ENCODE measurements around the gene THEMIS. TPM values are rescaled to one million over a fixed set of nuclear protein-coding genes. Genes with fewer than 3 reads are reported as not detected.

Gene THEMIS
- total RNA-seq, 4 donors from 2014 or later = 1.1 to 6.0 (median 3.9) TPM

DNA sequence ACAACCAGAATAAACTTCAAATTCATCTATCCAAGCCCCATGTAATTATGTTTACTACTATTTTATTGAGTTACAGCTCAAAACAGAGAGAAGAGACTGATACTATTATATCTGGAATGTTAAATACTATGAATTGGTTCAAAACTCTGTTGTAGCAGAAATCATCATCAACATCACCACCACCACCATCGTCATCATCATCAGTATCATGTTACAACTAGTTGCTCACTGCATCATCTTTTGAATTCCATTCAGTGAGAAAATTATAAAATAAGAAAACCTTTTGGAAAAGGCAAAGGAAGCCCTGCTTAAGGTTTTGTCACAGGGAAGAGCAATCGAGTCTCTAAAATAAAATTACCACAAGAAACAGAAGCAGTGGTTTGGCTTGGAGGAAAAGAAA, 36.2 kb upstream of the THEMIS start:
- Histone ChIP-seq H3K27ac (no peak overlapping the region), H3K4me1 (peaks cover 0 to 11% (median 0%) of the 10 kb centered on the region in 4 donors), H3K4me3 (no peak overlapping the region), H3K9me3 (peaks cover 0 to 11% of the 10 kb centered on the region in 2 donors), H3K27me3 (no peaks in the 10 kb centered on the region), H3K36me3 (no peaks in the 10 kb centered on the region)
- 88 to 90% methylated on average over 2 of the region's 2 CpGs for WGBS, 2 donors (ENCODE audit: low coverage in 1 of 2)
- TF ChIP-seq EP300 (IDR thresholded peaks at IDR 0.05; ENCODE audit: low read depth) (no peak), POLR2AphosphoS5 (IDR thresholded peaks at IDR 0.05) (no peak), POLR2A (IDR thresholded peaks at IDR 0.05) (no peak)
- TF ChIP-seq, protein P1, sequence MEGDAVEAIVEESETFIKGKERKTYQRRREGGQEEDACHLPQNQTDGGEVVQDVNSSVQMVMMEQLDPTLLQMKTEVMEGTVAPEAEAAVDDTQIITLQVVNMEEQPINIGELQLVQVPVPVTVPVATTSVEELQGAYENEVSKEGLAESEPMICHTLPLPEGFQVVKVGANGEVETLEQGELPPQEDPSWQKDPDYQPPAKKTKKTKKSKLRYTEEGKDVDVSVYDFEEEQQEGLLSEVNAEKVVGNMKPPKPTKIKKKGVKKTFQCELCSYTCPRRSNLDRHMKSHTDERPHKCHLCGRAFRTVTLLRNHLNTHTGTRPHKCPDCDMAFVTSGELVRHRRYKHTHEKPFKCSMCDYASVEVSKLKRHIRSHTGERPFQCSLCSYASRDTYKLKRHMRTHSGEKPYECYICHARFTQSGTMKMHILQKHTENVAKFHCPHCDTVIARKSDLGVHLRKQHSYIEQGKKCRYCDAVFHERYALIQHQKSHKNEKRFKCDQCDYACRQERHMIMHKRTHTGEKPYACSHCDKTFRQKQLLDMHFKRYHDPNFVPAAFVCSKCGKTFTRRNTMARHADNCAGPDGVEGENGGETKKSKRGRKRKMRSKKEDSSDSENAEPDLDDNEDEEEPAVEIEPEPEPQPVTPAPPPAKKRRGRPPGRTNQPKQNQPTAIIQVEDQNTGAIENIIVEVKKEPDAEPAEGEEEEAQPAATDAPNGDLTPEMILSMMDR (IDR thresholded peaks at IDR 0.05) = no peak
- intact Hi-C loops (cut with DNase I; ENCODE audit: low total_unique reads) (no loop called here), in situ Hi-C loops (cut with MboI; ENCODE audit: low pct_ligation_motif_present in 1 of 4, low pct_unique_long_range_greater_than_20kb in 1 of 4, low sequenced_read_pairs in 3 of 4) (no loop called here)
- no peak for DNase-seq

GRCh38 chr6:127934956-127935355, 34.1 kb upstream of the THEMIS start:
- H3K9me3 ChIP-seq = peaks cover 0 to 11% of the 10 kb centered on the region in 2 donors
- peaks cover 0 to 10% (median 0%) of the 10 kb centered on the region in 4 donors for H3K4me1 ChIP-seq
- no peaks in the 10 kb centered on the region for H3K27me3 ChIP-seq
- no peak overlapping the region for H3K4me3 ChIP-seq
- WGBS, 2 donors (ENCODE audit: low coverage in 1 of 2) = 71 to 79% methylated on average over 1 of the region's 1 CpG
- intact Hi-C loops (cut with DNase I; ENCODE audit: low total_unique reads) (no loop called here), in situ Hi-C loops (cut with MboI; ENCODE audit: low pct_ligation_motif_present in 1 of 4, low pct_unique_long_range_greater_than_20kb in 1 of 4, low sequenced_read_pairs in 3 of 4) (no loop called here)
- TF ChIP-seq EP300 (IDR thresholded peaks at IDR 0.05; ENCODE audit: low read depth) (no peak), POLR2AphosphoS5 (IDR thresholded peaks at IDR 0.05) (no peak), POLR2A (IDR thresholded peaks at IDR 0.05) (no peak)
- TF ChIP-seq, protein P1 (IDR thresholded peaks at IDR 0.05) = no peak
- no peak overlapping the region for H3K27ac ChIP-seq
- DNase-seq = no peak
- no peaks in the 10 kb centered on the region for H3K36me3 ChIP-seq

- DNase-seq = no peak
- H3K9me3 ChIP-seq = peaks cover 0 to 11% of the 10 kb centered on the region in 2 donors
- H3K4me1 ChIP-seq = peaks cover 0 to 2% (median 0%) of the 10 kb centered on the region in 4 donors
- intact Hi-C loops (cut with DNase I; ENCODE audit: low total_unique reads) = no loop called here
- 78 to 84% methylated on average over 7 of the region's 7 CpGs for WGBS, 2 donors (ENCODE audit: low coverage in 1 of 2)
- TF ChIP-seq POLR2A (IDR thresholded peaks at IDR 0.05) (no peak), POLR2AphosphoS5 (IDR thresholded peaks at IDR 0.05) (no peak), EP300 (IDR thresholded peaks at IDR 0.05; ENCODE audit: low read depth) (no peak)
- TF ChIP-seq, protein P1 (IDR thresholded peaks at IDR 0.05) = no peak
- no peak overlapping the region for H3K27ac ChIP-seq
- H3K27me3 ChIP-seq = no peaks in the 10 kb centered on the region
- H3K36me3 ChIP-seq = no peaks in the 10 kb centered on the region
- in situ Hi-C loops (cut with MboI; ENCODE audit: low pct_ligation_motif_present in 1 of 4, low pct_unique_long_range_greater_than_20kb in 1 of 4, low sequenced_read_pairs in 3 of 4) = no loop called here
- no peak overlapping the region for H3K4me3 ChIP-seq
Measured at GRCh38 chr6:127933852-127934840, 33.3 kb upstream of the THEMIS start.

DNA sequence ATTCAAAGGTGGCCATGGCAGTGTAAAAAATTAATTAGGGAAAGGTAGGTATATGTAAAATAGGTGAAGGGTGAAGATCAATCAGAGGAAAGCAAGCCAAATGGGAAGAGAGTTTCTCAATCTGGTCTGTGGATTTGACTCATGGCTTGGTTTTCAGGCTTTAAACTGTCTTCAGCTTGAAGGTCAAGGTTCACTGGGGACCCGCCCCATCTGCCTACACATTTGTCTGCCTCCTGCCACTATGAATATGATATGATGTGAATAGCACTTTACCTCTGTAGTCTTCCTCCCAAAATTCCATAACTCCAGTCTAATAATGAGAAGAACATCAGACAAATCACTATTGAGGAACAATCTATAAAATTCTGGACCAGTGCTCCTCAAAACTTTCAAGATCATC, 32.3 kb upstream of the THEMIS start:
- Histone ChIP-seq H3K27me3 (no peaks in the 10 kb centered on the region), H3K36me3 (no peaks in the 10 kb centered on the region), H3K9me3 (peaks cover 0 to 11% of the 10 kb centered on the region in 2 donors), H3K27ac (no peak overlapping the region), H3K4me1 (no peaks in the 10 kb centered on the region), H3K4me3 (no peak overlapping the region)
- intact Hi-C loops (cut with DNase I; ENCODE audit: low total_unique reads) (no loop called here), in situ Hi-C loops (cut with MboI; ENCODE audit: low pct_ligation_motif_present in 1 of 4, low pct_unique_long_range_greater_than_20kb in 1 of 4, low sequenced_read_pairs in 3 of 4) (no loop called here)
- TF ChIP-seq POLR2A (IDR thresholded peaks at IDR 0.05) = no peak
- TF ChIP-seq, protein P1 (IDR thresholded peaks at IDR 0.05) = no peak
- DNase-seq = no peak
- 67 to 90% methylated on average over 1 of the region's 1 CpG for WGBS, 2 donors (ENCODE audit: low coverage in 1 of 2)
